GM12878 (cell line): ENCODE measurements around the gene ADPRM. TPM values are rescaled to one million over a fixed set of nuclear protein-coding genes. Genes with fewer than 3 reads are reported as not detected.

Experiments
- ATAC-seq: fragments of 200-7000 bp; cut with Tn5 transposase; 3 replicates; pipeline ENCODE4 v1.9.1; 2020; ENCODE audit warnings: mild to moderate bottlenecking, moderate library complexity
- BruUV-seq: library from RNA; stranded (reverse); fragments of 400-500 nt; replicated peaks from 2 replicates; lab custom pipeline; 2021; lab: Mats Ljungman, UMichigan
- CTCF ChIA-PET: fragments of 300-600 bp; sonication (Branson Sonifier 250); formaldehyde crosslinking; extraction: SDS; loops from one replicate; lab custom pipeline; 2021; ENCODE audit warnings: inconsistent platforms; lab: Yijun Ruan, JAX
- POLR2A ChIA-PET: fragments of 350-600 bp; formaldehyde crosslinking; extraction: SDS; loops from one replicate; lab custom pipeline; 2021; ENCODE audit warnings: inconsistent platforms; lab: Charles Lee
- RAD21 ChIA-PET: fragments of 300-600 bp; sonication (Branson Sonifier 250); formaldehyde crosslinking; loops from one replicate; lab custom pipeline; 2023; ENCODE audit warnings: antibody characterized with exemption; ENCODE audit not compliant: unreplicated experiment; lab: Charles Lee
- SMC1A ChIA-PET: fragments of 300-600 bp; sonication (Branson Sonifier 250); formaldehyde crosslinking; loops from one replicate; lab custom pipeline; 2023; ENCODE audit not compliant: unreplicated experiment, uncharacterized antibody; lab: Charles Lee
- DNase-seq: peaks from one replicate; pipeline ENCODE4 v3.0.0-alpha.2; 2011; ENCODE audit warnings: low read depth, low spot score
- FAIRE-seq: peaks from 3 replicates; lab custom pipeline; 2011; peaks lifted over from hg19 to GRCh38; lab: Jason Lieb, UNC
- H2AFZ ChIP-seq: 2 replicates; pipeline ENCODE4 v1.6.0; 2011; ENCODE audit warnings: low read depth, low read length, control low read depth; ENCODE audit not compliant: control insufficient read depth
- H3K27ac ChIP-seq: 2 replicates; pipeline ENCODE4 v1.5.1; 2011; ENCODE audit warnings: control low read depth; ENCODE audit not compliant: control insufficient read depth, insufficient read depth
- H3K27me3 ChIP-seq, 2 experiments: replicated peaks in 1 of 2; 2 replicates each; pipeline versions ENCODE4 v1.6.0 to v1.6.1; 2011; ENCODE audit warnings: low read length in 1 of 2; ENCODE audit not compliant: control insufficient read depth in 2 of 2, insufficient read depth in 2 of 2
- H3K36me3 ChIP-seq, 2 experiments: 2 replicates each; pipeline ENCODE4 v1.5.1; 2011; ENCODE audit warnings: low read length in 1 of 2; ENCODE audit not compliant: control insufficient read depth in 2 of 2, insufficient read depth in 2 of 2
- H3K4me1 ChIP-seq: 2 replicates; pipeline ENCODE4 v1.6.1; 2011; ENCODE audit warnings: mild to moderate bottlenecking, low read length, moderate library complexity, mixed read lengths; ENCODE audit not compliant: control insufficient read depth, insufficient read depth
- H3K4me2 ChIP-seq: 2 replicates; pipeline ENCODE4 v1.6.0; 2011; ENCODE audit warnings: control low read depth; ENCODE audit not compliant: control insufficient read depth, insufficient read depth
- H3K4me3 ChIP-seq: fragments of 200-600 bp; sonication (generic); 2 replicates; pipeline ENCODE4 v1.5.1; 2016
- H3K79me2 ChIP-seq: 2 replicates; pipeline ENCODE4 v1.6.0; 2011; ENCODE audit warnings: low read length; ENCODE audit not compliant: control insufficient read depth, insufficient read depth
- H3K9ac ChIP-seq: 2 replicates; pipeline ENCODE4 v1.8.0; 2011; ENCODE audit warnings: low read length, control low read depth, mixed read lengths; ENCODE audit not compliant: control insufficient read depth, insufficient read depth
- H3K9me3 ChIP-seq: replicated peaks from 3 replicates; pipeline ENCODE4 v1.5.1; 2011; ENCODE audit warnings: mild to moderate bottlenecking, low read length; ENCODE audit not compliant: control insufficient read depth, insufficient read depth
- H4K20me1 ChIP-seq: 2 replicates; pipeline ENCODE4 v1.6.0; 2011; ENCODE audit not compliant: control insufficient read depth, insufficient read depth
- BACH1 ChIP-seq: fragments of 450-650 bp; IDR thresholded peaks from 2 replicates; pipeline ENCODE4 v1.6.1; 2017; ENCODE audit warnings: mild to moderate bottlenecking, borderline replicate concordance
- CEBPB ChIP-seq, 2 experiments: fragments of 150-350 bp in 1 of 2; IDR thresholded peaks; 2 replicates each; pipeline ENCODE4 v1.6.1; 2012 to 2014; ENCODE audit warnings: low read depth in 2 of 2, low read length in 2 of 2, borderline replicate concordance in 1 of 2, inconsistent platforms in 1 of 2
- CHD4 ChIP-seq: fragments of 200-600 bp; sonication (generic); IDR thresholded peaks from 2 replicates; pipeline ENCODE4 v1.6.1; 2016; ENCODE audit warnings: mild to moderate bottlenecking
- CREM ChIP-seq: IDR thresholded peaks from 2 replicates; pipeline ENCODE4 v1.6.1; 2014; ENCODE audit warnings: antibody characterized with exemption, low read depth
- FOS ChIP-seq: IDR thresholded peaks from 3 replicates; pipeline ENCODE4 v1.6.1; 2011; ENCODE audit warnings: borderline replicate concordance; ENCODE audit not compliant: insufficient read length; ENCODE audit errors: extremely low read depth
- GABPA ChIP-seq: IDR thresholded peaks from 2 replicates; pipeline ENCODE4 v1.6.1; 2014; ENCODE audit warnings: antibody characterized with exemption, low read depth, mild to moderate bottlenecking, inconsistent platforms
- NFYB ChIP-seq: IDR thresholded peaks from 2 replicates; pipeline ENCODE4 v1.6.1; 2011; ENCODE audit warnings: low read depth, mild to moderate bottlenecking, low read length, improper control_type of control experiment, moderate library complexity; ENCODE audit not compliant: insufficient read depth
- PML ChIP-seq: IDR thresholded peaks from 2 replicates; pipeline ENCODE4 v1.6.1; 2012; ENCODE audit warnings: low read length, inconsistent platforms
- RAD51 ChIP-seq: fragments of 450-650 bp; IDR thresholded peaks from 2 replicates; pipeline ENCODE4 v1.6.1; 2016; ENCODE audit warnings: moderate library complexity, mild to moderate bottlenecking, inconsistent platforms
- RCOR1 ChIP-seq: conservative IDR thresholded peaks from 2 replicates; pipeline ENCODE4 v1.6.1; 2012; ENCODE audit warnings: low read depth, low read length, improper control_type of control experiment
- ZNF24 ChIP-seq: fragments of 450-650 bp; IDR thresholded peaks from 2 replicates; pipeline ENCODE4 v1.6.1; 2017; ENCODE audit warnings: antibody characterized with exemption, mild to moderate bottlenecking
- ZSCAN29 ChIP-seq: fragments of 450-650 bp; IDR thresholded peaks from 2 replicates; pipeline ENCODE4 v1.6.1; 2017; ENCODE audit warnings: mild to moderate bottlenecking, moderate library complexity
- WGBS: methylation state at CpG from one replicate; pipeline ENCODE4 v1.1.6; 2016; ENCODE audit warnings: low lambda C conversion rate; ENCODE audit not compliant: insufficient replicate concordance, insufficient coverage; ENCODE audit errors: missing lambda C conversion rate; 5-methylcytosine and 5-hydroxymethylcytosine counted together
- in situ Hi-C: fragments of 300-500 bp; cut with MboI; formaldehyde crosslinking; loops from 9 replicates; pipeline ENCODE4 v1.14.3; 2018; ENCODE audit warnings: mixed read lengths
- intact Hi-C: fragments of 100-400 bp; cut with micrococcal nuclease; formaldehyde crosslinking; loops from one replicate; pipeline ENCODE4 v1.14.2; 2022; ENCODE audit not compliant: unreplicated experiment
- polyA plus RNA-seq, 11 experiments: library from polyadenylated mRNA; depleted of rRNA in 4 of 11; unstranded in 6 of 11; stranded (reverse) in 5 of 11; fragments of >200 nt; fragmentation: Nextera tagmentation in 4 of 11; fragmentation: Illumina TruSeq in 1 of 11; extraction: Ambion mirVana in 4 of 11; extraction: Trizol in 1 of 11; gene quantifications; 1 replicate in 1 of 11; 2 replicates in 10 of 11; pipeline versions ENCODE4 v1.2.1 to v1.2.3, GENCODE V29; 2011 to 2016; ENCODE audit warnings: inconsistent platforms in 2 of 11, missing spikeins in 2 of 11, low read depth in 1 of 11
- total RNA-seq, 4 experiments: library from RNA; depleted of rRNA in 3 of 4; stranded (reverse); fragments of >200 nt in 3 of 4; fragmentation: Illumina TruSeq in 1 of 4; extraction: Trizol in 1 of 4; gene quantifications; 2 replicates each; pipeline versions ENCODE4 v1.2.1 to v1.2.3, GENCODE V29; 2013 to 2021
- TF ChIP-seq, protein P1 (sequence below): fragments of 450-650 bp; formaldehyde crosslinking; IDR thresholded peaks from 2 replicates; pipeline ENCODE4 v1.5.0; 2022; ENCODE audit warnings: mild to moderate bottlenecking, missing genetic modification characterization
- TF ChIP-seq, protein P2 (sequence below): IDR thresholded peaks from 2 replicates; pipeline ENCODE4 v1.6.1; 2011; ENCODE audit warnings: borderline replicate concordance, low read depth, mild to moderate bottlenecking, moderate library complexity, low read length; ENCODE audit not compliant: insufficient read depth, poor library complexity, severe bottlenecking
- TF ChIP-seq, protein P3 (sequence below): fragments of 450-650 bp; IDR thresholded peaks from 2 replicates; pipeline ENCODE4 v1.6.1; 2016; ENCODE audit warnings: mild to moderate bottlenecking, moderate library complexity, borderline replicate concordance

ADPRM gene
- total and polyA plus RNA-seq, 10 of the 15 experiments (the other 5 are each of a cell fraction or from before 2014, with no cell fraction given), result 7.1 to 18.4 (median 8.8) TPM

DNA sequence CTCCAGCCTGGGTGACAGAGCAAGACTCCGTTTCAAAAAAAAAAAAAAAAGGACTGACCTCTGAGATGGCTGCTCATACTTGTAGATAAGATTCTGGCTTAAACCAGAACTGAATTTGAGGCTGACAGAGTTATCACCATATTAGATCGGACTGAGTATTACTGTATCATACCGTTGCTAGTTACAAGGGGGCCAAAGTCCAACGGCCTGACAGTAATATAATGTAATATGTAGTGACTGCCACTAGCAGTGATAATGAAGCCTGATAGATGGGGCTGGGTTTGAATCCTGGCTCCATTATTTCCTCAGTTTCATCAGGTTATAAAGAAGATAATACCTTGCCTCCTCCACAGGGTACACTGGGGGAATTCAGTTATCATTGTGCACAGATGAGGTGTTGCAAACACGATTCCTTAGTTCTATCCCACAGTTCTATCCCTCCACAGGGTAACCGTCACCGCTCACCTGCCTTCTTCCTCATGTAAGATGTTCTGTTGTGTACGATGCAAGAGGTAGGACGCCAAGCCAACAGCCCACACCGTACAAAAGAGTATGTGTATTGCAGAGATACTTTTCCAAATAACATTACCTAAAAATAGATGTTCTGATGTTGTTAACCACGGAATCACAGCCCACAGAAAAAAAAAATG is 27.3 kb downstream of the ADPRM start:
- H2AFZ ChIP-seq, result no peak overlapping the region
- TF ChIP-seq CHD4, result no peak
- TF ChIP-seq CEBPB (IDR thresholded peaks at IDR 0.05; ENCODE audit: borderline replicate concordance in 1 of 2, low read depth in 2 of 2, low read length in 2 of 2), result no peak
- TF ChIP-seq, protein P1, sequence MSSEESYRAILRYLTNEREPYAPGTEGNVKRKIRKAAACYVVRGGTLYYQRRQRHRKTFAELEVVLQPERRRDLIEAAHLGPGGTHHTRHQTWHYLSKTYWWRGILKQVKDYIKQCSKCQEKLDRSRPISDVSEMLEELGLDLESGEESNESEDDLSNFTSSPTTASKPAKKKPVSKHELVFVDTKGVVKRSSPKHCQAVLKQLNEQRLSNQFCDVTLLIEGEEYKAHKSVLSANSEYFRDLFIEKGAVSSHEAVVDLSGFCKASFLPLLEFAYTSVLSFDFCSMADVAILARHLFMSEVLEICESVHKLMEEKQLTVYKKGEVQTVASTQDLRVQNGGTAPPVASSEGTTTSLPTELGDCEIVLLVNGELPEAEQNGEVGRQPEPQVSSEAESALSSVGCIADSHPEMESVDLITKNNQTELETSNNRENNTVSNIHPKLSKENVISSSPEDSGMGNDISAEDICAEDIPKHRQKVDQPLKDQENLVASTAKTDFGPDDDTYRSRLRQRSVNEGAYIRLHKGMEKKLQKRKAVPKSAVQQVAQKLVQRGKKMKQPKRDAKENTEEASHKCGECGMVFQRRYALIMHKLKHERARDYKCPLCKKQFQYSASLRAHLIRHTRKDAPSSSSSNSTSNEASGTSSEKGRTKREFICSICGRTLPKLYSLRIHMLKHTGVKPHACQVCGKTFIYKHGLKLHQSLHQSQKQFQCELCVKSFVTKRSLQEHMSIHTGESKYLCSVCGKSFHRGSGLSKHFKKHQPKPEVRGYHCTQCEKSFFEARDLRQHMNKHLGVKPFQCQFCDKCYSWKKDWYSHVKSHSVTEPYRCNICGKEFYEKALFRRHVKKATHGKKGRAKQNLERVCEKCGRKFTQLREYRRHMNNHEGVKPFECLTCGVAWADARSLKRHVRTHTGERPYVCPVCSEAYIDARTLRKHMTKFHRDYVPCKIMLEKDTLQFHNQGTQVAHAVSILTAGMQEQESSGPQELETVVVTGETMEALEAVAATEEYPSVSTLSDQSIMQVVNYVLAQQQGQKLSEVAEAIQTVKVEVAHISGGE (CRISPR knock-in tag), result no peak
- TF ChIP-seq, protein P2, sequence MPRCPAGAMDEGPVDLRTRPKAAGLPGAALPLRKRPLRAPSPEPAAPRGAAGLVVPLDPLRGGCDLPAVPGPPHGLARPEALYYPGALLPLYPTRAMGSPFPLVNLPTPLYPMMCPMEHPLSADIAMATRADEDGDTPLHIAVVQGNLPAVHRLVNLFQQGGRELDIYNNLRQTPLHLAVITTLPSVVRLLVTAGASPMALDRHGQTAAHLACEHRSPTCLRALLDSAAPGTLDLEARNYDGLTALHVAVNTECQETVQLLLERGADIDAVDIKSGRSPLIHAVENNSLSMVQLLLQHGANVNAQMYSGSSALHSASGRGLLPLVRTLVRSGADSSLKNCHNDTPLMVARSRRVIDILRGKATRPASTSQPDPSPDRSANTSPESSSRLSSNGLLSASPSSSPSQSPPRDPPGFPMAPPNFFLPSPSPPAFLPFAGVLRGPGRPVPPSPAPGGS, result no peak
- TF ChIP-seq FOS, result no peak
- no peak for TF ChIP-seq RCOR1
- TF ChIP-seq, protein P3, sequence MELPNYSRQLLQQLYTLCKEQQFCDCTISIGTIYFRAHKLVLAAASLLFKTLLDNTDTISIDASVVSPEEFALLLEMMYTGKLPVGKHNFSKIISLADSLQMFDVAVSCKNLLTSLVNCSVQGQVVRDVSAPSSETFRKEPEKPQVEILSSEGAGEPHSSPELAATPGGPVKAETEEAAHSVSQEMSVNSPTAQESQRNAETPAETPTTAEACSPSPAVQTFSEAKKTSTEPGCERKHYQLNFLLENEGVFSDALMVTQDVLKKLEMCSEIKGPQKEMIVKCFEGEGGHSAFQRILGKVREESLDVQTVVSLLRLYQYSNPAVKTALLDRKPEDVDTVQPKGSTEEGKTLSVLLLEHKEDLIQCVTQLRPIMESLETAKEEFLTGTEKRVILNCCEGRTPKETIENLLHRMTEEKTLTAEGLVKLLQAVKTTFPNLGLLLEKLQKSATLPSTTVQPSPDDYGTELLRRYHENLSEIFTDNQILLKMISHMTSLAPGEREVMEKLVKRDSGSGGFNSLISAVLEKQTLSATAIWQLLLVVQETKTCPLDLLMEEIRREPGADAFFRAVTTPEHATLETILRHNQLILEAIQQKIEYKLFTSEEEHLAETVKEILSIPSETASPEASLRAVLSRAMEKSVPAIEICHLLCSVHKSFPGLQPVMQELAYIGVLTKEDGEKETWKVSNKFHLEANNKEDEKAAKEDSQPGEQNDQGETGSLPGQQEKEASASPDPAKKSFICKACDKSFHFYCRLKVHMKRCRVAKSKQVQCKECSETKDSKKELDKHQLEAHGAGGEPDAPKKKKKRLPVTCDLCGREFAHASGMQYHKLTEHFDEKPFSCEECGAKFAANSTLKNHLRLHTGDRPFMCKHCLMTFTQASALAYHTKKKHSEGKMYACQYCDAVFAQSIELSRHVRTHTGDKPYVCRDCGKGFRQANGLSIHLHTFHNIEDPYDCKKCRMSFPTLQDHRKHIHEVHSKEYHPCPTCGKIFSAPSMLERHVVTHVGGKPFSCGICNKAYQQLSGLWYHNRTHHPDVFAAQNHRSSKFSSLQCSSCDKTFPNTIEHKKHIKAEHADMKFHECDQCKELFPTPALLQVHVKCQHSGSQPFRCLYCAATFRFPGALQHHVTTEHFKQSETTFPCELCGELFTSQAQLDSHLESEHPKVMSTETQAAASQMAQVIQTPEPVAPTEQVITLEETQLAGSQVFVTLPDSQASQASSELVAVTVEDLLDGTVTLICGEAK, result no peak
- no peak for TF ChIP-seq ZNF24
- no peak for TF ChIP-seq PML
- TF ChIP-seq NFYB, result no peak
- no peak for TF ChIP-seq GABPA
- TF ChIP-seq BACH1, result no peak
- TF ChIP-seq ZSCAN29, result no peak
- no peak for TF ChIP-seq RAD51
- no peak for TF ChIP-seq CREM
- BruUV-seq, result no TSS peak
- H3K9ac ChIP-seq, result no peak overlapping the region
- ChIA-PET SMC1A (no interaction called here), RAD21 (no interaction called here), POLR2A (no interaction called here), CTCF (no interaction called here)
- H3K27ac ChIP-seq, result no peak overlapping the region
- no peak for FAIRE-seq
- H3K9me3 ChIP-seq, result no peaks in the 10 kb centered on the region
- no peaks in the 10 kb centered on the region for H3K4me1 ChIP-seq
- no peaks in the 10 kb centered on the region for H3K79me2 ChIP-seq
- no peak overlapping the region for H3K4me2 ChIP-seq
- no peak for DNase-seq
- WGBS, result 57% methylated on average over 11 of the region's 11 CpGs
- no peak for ATAC-seq
- intact Hi-C loops, result no loop called here
- H3K36me3 ChIP-seq, result no peaks in the 10 kb centered on the region
- no peak overlapping the region for H3K4me3 ChIP-seq
- H3K27me3 ChIP-seq, result no peaks in the 10 kb centered on the region; a peak in 2 of 4 replicates
- in situ Hi-C loops, result no loop called here
- no peaks in the 10 kb centered on the region for H4K20me1 ChIP-seq
